A204.1 (cell line): ENCODE data around the gene ZFPM1.
"Not testable (repeated sequence)": the region's sequence is repeated elsewhere in the genome, so short reads cannot be mapped to it uniquely, and the experiment has no call there.

Experiments used
- FAIRE-seq: peaks from 2 replicates; lab custom pipeline; 2012; peaks lifted over from hg19 to GRCh38; lab: Jason Lieb, UNC

Gene ZFPM1

GRCh38 chr16:88466175-88466862, 13.2 kb downstream of the ZFPM1 start:
- FAIRE-seq, result no peak

- no peak for FAIRE-seq
Measured at GRCh38 chr16:88466949-88467348, 13.9 kb downstream of the ZFPM1 start.

- FAIRE-seq, result no peak
Measured at GRCh38 chr16:88467541-88467944, 14.5 kb downstream of the ZFPM1 start.

GRCh38 chr16:88468275-88469129, 15.4 kb downstream of the ZFPM1 start:
- FAIRE-seq, result no peak

- no peak for FAIRE-seq
Measured at GRCh38 chr16:88469615-88470395, 16.7 kb downstream of the ZFPM1 start.

GRCh38 chr16:88470396-88470680, 17.3 kb downstream of the ZFPM1 start:
- FAIRE-seq, result not testable (repeated sequence)

- FAIRE-seq, result not testable (repeated sequence)
Measured at GRCh38 chr16:88470696-88471095, 17.6 kb downstream of the ZFPM1 start.

GRCh38 chr16:88471115-88471514, 18.0 kb downstream of the ZFPM1 start:
- no peak for FAIRE-seq

- FAIRE-seq, result no peak
Measured at GRCh38 chr16:88471575-88471974, 18.5 kb downstream of the ZFPM1 start.

- no peak for FAIRE-seq
Measured at GRCh38 chr16:88472069-88472468, 19.0 kb downstream of the ZFPM1 start.

- FAIRE-seq, result no peak
Measured at GRCh38 chr16:88472637-88473205, 19.6 kb downstream of the ZFPM1 start.

GRCh38 chr16:88473666-88474534, 20.8 kb downstream of the ZFPM1 start:
- FAIRE-seq, result no peak

GRCh38 chr16:88475037-88475436, 22.0 kb downstream of the ZFPM1 start:
- no peak for FAIRE-seq

- no peak for FAIRE-seq
Measured at GRCh38 chr16:88476203-88476602, 23.1 kb downstream of the ZFPM1 start.

- no peak for FAIRE-seq
Measured at GRCh38 chr16:88476817-88477397, 23.8 kb downstream of the ZFPM1 start.

GRCh38 chr16:88477631-88478519, 24.8 kb downstream of the ZFPM1 start:
- no peak for FAIRE-seq

- no peak for FAIRE-seq
Measured at GRCh38 chr16:88478889-88479792, 26.1 kb downstream of the ZFPM1 start.

- no peak for FAIRE-seq
Measured at GRCh38 chr16:88479793-88480760, 27.0 kb downstream of the ZFPM1 start.
